GM18507 (cell line): ENCODE results near the gene C2.

Experiments used
- DNase-seq: peaks from one replicate; pipeline ENCODE4 v3.0.0; 2011; ENCODE audit warnings: low read depth; ENCODE audit not compliant: insufficient read length; ENCODE audit errors: extremely low spot score
- FAIRE-seq: peaks from 2 replicates; lab custom pipeline; 2011; peaks lifted over from hg19 to GRCh38; lab: Jason Lieb, UNC

C2 gene

DNA sequence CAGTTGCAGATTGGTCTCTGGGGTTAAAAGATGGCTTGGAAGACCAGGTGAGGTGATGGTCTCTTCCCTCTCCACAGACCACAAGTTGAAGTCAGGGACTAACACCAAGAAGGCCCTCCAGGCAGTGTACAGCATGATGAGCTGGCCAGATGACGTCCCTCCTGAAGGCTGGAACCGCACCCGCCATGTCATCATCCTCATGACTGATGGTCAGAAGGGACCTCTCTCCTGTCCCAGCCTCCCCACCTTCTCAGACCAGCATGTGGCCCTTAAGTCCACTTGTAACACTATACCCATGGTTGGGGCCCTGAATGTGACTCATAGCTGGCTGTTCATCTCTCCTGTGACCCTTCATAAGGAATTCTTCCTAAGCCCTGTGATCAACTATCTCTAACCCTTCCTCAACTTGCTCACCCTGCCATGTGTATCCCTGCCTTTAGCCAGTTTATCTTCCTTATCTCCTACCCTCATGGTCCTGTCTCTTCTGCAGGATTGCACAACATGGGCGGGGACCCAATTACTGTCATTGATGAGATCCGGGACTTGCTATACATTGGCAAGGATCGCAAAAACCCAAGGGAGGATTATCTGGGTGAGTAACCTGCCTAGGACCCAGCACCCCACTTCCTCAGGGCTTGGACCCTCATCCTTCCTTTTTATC is 21.4 kb downstream of the C2 start:
- DNase-seq (no peak), FAIRE-seq (no peak)

DNA sequence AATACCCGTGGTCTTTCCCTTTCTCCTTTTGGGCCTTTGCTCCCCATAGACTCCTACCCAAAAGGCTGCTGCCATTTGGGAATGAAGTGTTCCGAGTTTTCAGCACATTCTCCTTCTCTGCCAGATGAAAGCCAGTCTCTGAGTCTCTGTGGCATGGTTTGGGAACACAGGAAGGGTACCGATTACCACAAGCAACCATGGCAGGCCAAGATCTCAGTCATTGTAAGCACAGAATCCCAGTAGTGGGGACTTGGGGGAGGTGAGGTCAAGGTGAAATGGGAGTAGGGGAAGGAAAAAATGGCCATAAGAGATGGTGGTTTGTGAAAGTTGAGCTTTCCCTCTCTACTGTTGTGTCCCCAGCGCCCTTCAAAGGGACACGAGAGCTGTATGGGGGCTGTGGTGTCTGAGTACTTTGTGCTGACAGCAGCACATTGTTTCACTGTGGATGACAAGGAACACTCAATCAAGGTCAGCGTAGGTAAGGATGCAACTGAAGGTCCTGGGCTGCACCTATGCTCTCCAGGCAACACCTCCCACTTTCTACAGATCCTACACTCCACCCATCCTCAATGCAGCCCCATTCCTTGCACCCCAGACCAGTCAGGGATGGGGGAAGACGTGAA is 22.5 kb downstream of the C2 start:
- DNase-seq (no peak), FAIRE-seq (no peak)

DNA sequence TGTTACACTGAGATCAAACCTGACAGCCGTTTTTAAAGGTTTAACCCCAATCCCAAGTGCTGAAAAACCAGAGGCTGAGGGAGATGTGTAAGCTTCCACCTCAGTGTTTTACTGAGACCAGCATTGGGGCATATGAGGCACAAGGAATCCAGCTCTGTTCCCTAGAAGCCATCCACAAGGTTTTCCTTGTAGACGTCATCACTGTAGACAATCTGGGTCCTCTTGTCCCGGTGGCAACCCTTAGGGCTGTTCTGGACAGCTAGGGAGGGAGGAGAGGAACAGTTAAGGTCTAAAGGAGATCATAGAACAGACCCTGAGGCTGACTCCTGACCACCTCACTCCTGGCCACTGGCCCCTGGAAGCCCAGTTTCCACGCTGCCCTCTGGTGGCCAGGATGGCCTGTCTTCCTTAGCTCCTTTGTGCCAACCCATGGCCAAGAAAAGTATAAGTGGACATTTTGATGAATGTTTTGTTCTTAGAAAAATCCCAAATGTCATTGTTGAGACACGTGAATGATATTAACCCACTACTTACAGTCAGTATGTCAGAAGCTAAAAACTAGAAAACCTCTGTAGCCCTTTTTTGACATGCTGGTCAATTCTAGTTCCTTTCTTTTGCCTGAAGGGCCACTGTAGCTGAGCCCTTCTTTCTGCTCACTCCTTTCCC is 24.8 kb downstream of the C2 start:
- DNase-seq (no peak), FAIRE-seq (peak; percentile 5)

DNA sequence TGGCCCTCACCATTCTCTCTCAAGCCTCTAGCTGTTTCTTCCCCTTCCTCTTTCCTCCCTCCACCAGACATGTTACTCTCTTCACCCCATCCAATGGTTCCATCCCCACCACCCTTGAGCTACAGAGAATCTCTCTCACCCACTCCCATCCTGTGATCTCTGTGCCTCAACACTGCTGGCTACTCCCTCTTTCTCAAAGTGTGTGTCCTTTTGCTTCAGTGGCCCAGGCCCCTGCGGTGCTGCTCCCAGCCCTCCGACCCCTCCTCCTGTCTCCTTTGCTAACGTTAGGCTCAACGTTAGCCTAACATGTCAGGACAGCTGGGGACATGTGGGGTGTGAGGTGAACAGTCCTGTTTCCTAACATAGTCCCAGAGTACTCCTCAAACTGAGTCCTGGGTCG is 25.4 kb downstream of the C2 start:
- FAIRE-seq = no peak
- DNase-seq = no peak

DNA sequence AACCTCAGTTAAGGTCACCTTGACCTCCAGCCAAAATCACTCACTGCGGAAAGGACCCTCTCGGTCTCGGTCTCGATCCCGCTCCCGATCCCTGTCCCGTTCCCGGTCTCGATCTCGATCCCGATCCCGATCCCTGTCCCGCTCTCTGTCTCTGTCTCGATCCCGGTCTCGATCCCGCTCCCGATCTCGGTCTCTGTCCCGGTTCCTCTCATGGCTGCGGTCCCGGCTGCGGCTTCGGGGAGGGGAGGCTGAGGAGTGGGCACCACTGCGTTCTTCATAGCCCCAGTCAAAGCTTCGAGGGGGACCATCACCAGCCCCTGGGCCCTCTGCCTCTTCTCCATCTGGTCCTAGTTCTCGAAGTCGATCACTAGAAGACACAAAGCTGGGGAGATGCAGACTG is 27.0 kb downstream of the C2 start:
- no peak for FAIRE-seq
- DNase-seq = no peak

DNA sequence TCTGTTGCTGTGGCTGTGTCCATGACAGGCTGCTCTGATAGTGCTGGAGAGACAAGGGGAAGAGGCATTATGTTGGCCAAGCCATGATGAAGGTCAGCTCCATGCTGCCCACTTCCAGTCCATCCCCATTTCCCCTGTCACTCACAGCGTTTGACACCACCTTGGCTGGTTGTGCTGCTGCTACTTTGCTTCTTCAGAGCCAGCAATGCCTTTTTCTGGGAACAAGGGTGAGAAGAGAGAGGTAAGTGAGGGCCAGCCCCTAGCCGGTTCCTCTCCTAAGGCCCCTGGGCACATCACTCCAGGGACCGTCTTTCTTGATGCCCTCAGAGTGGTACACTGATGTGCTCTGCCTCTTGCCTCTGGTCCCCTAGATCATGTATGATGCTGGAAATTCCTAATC is 29.3 kb downstream of the C2 start:
- FAIRE-seq (no peak), DNase-seq (no peak)

DNA sequence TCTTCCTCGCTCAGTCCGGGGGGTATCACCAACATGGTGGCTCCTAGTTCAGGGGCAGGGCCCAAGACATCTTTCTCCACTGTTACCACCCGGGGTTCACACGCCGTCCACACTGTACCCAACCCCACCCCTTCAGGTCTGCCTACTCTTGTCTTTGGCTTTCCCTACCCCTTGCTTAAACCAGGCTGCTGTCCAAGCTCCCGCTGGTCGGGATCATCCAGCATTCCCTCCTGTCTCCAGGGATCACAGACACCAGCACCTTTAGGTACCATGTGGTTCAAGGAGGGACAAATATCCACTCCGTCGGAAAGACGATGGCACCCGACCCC is 30.9 kb downstream of the C2 start:
- no peak for DNase-seq
- FAIRE-seq = no peak

DNA sequence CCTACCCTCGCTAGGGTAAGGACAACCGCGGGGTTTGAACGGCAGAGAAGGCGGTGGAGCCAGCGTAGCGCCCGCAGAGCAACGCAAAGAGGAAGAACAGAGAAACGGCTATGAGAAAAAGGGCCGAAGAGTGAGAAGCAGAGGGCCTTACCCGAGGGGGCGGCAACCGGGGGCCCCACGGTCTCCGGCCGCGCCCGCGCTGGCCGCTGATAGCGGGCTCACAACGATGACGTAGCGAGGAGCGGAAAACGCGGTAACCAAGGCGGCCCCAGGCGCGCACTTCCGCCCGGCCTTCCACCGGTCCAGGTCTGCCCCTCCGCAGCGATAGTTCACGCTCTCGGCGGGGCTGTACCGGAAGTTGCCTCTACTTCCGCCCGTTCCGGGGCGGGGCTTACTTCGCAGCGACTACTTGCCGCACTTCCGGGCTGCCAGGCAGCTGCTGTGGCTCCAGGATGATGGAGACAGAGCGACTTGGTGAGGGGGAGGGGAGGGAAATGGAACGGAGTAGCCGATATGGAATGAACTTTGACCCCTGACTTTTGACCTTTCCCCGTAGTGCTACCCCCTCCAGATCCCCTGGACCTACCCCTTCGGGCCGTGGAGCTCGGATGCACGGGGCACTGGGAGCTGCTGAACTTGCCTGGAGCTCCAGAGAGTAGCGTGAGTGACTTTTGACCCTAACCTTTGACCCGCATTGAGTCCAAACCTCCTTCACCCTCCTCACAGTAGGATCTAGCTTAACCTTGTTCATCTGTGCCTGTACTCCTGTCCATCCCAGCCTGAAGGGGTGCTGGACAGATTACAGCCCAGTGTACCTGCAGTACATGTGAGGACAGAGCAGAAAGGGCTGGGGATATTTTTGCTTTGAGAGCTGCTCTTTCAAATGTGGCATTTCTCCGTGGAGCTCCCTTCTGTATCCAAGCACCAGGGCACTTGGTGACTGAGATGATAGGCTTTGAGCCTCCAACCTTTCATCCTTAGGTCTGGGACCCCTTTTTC is 31.5 kb downstream of the C2 start, which contains the start of the genes NELFE and SKIC2:
NELFE (minus strand) TSS at position 231 of the 999 bp plus-strand sequence. CDS start 525 bp downstream, outside the sequence.
SKIC2 (plus strand) TSS at position 435 of the 999 bp plus-strand sequence; CDS start at position 453, 18 bp downstream.
- FAIRE-seq (peak; percentile 94), DNase-seq (peak; percentile 100)

DNA sequence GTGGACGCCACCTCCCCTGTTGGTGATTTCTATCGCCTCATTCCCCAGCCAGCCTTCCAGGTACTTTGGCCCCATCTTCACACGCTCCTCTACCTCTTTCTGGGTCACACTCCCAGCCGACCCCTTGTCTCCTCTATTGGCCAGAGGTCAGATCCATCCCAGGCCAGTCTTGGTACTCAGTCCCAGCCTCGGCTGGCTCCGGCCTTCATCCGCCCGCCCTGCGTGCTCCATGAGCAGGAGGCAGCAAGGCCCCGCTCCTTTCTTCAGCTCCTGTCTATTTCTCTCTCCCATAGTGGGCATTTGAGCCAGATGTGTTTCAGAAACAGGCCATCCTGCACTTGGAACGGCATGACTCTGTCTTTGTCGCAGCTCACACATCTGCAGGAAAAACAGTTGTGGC is 34.1 kb downstream of the C2 start:
- FAIRE-seq = no peak
- no peak for DNase-seq

DNA sequence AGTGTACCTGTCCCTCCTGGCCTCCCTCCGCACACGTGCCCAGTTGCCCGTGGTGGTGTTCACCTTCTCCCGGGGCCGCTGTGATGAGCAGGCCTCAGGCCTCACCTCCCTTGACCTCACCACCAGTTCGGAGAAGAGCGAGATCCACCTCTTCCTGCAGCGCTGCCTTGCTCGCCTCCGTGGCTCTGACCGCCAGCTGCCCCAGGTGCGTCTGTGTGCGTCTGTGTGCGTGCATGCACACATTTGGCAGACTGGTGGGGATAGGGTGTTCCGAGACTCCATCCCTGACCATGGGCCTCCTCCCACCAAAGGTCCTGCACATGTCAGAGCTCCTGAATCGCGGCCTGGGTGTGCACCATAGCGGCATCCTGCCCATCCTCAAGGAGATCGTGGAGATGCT is 36.4 kb downstream of the C2 start:
- FAIRE-seq = no peak
- DNase-seq = no peak

DNA sequence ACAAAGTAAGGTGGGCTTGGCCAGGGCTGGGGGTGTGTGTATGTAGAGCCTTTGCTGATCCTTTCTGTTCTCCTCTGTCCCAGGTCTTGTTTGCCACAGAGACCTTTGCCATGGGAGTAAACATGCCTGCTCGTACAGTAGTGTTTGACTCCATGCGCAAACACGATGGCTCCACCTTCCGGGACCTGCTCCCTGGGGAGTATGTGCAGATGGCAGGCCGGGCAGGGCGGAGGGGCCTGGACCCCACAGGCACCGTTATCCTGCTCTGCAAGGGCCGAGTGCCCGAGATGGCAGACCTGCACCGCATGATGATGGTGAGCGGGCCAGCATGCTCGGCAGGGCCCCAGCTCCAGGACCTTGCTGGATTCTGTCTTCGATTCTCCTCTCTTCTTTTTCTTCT is 38.2 kb downstream of the C2 start:
- no peak for FAIRE-seq
- DNase-seq = no peak

DNA sequence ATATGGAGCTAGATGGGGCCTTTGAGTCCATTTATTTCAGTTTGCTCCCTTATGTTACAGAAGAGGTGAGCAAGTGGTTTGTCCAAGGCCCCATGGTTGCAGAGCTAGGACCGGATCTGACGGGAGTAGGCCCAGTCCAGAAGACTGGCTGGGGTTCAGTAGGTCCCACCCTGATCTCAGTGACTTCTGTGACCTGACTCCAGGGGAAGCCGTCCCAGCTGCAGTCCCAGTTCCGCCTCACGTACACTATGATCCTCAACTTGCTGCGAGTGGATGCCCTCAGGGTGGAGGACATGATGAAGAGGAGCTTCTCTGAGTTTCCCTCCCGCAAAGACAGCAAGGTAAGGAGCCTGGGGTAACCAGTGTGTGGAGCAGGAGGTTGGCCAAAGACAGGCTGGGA is 39.0 kb downstream of the C2 start:
- FAIRE-seq (no peak), DNase-seq (no peak)

DNA sequence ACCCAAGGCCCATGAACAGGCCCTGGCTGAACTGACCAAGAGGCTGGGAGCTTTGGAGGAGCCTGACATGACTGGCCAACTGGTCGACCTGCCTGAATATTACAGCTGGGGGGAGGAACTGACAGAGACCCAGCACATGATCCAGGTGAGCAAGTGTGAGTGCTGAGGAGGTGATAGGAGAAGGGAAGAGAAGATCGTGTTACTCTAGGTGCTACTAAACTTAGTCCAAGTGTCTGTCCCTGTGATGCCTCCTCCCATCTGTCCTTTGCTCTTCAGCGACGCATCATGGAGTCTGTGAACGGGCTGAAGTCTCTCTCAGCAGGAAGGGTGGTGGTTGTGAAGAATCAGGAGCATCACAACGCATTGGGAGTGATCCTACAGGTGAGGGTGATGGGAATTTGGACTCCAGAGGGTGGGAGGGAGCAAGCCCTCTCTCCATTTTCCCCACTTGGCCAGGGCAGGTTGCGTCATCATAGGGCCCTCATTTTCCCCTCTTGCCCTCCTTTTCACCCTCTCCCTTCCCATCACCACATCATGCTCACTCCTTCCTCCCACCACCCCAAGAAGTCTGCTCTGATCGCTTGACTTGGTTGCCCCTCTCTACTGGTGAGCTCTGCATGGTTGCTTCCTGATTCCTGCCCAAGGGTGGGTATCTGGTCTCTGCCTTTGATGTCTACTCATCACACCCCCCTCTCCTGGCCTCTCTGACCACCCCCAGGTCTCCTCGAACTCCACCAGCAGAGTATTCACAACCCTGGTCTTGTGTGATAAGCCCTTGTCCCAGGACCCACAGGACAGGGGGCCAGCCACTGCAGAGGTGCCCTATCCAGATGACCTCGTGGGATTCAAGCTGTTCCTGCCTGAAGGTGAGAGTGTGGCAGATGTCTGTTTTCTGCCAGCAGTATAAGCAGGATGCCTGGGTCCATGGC is 39.7 kb downstream of the C2 start:
- FAIRE-seq (no peak), DNase-seq (no peak)

DNA sequence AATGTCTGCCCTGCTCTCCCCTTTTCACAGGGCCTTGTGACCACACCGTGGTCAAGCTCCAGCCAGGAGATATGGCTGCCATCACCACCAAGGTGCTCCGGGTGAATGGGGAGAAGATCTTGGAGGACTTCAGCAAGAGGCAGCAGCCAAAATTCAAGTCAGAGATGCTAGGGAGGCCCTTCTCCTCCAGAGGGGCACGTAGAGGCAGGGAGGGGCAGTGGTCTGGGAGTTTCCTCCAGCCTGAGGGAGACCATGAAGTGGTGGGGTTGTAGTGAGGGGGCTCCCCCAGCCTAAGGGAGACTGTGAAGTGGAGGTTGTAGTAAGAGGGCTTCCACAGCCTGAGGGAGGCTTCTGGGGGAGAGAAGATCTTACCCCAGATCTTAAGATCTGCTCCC is 40.4 kb downstream of the C2 start:
- FAIRE-seq (no peak), DNase-seq (no peak)

DNA sequence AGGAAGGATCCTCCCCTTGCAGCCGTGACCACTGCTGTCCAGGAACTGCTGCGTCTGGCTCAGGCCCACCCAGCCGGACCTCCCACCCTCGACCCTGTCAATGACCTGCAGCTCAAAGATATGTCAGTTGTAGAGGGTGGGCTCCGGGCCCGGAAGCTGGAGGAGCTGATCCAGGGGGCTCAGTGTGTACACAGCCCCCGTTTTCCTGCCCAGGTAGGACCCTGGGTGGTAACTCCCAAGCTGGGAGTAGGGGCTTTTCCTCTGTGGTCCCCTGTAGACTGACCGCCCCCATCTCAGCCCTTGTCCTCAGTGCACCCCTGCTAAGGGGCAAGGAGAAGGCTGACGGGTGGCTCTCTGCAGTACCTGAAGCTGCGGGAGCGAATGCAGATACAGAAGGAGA is 40.8 kb downstream of the C2 start:
- FAIRE-seq = no peak
- DNase-seq = no peak

DNA sequence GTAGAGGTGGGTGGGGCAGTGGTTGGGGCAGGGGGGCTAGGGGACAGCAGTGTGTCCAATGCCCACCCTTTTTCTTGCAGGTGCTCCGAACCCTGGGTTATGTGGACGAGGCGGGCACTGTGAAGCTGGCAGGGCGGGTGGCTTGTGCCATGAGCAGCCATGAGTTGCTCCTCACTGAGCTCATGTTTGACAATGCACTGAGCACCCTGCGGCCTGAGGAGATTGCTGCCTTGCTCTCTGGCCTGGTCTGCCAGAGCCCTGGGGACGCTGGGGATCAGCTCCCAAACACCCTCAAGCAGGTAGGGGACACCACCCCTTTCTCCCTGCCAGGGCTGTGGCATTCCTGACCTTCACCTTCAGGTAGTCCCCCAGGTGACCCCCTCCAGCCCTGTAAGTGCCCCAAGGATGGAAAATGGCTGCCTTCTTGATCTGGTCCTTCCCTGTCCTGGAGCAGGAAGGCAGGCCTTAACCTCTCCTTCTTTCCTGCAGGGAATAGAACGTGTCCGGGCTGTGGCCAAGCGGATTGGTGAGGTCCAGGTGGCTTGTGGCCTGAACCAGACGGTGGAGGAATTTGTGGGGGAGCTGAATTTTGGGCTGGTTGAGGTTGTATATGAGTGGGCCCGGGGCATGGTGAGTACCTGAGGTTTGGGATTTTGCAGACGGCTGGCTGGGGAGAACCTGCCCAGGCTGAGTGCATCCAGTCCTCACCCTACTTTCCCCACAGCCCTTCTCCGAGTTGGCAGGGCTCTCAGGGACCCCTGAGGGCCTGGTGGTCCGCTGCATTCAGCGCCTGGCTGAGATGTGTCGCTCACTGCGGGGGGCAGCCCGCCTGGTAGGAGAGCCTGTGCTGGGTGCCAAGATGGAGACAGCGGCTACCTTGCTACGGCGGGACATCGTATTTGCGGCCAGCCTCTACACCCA is 41.5 kb downstream of the C2 start:
- no peak for DNase-seq
- FAIRE-seq = no peak

DNA sequence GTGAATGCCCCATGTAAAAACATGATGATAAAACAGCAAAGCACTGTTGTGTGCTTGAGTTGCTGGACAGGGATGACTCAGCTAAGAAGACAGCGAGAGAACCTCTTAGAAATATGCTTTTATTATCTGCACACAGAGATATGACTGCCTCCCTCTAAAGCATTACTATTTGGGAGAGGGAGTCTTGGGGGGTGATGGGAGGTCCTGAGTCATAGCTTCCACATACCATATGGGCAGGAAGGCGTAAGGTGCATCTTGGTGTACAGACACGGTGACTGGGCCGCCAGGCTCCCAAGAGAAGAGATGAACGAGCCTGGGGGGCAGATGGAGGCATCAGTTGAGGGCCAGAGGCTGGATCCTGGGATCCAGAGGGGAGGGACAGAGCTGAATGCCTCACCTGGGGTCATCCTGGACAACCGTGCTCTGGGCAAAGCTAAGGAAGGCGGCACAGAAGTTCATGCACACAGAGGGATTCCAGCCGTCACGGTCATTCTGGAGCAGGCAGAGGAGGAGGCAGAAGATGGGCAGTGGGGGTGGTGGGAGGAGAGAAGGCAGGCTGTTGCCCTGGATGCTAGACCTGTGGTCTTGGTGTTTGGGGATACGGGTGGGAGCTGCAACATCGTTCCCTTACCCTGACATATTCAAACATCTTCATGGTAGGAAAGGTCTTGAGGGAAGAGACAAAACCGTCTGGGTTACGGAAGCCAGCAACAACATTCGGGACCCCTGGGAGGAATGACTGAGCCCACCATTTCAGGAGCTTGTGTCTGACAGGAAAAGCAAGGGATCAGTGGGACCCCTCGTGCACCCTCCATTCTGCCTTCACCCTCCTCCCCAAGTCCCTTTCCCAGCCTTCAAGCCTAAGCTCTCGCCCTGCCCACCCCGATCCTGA is 42.4 kb downstream of the C2 start:
- DNase-seq (no peak), FAIRE-seq (no peak)
